Lower leg skin (tissue), 3 donors: ENCODE measurements around the gene WIPF2.

ENCODE experiments used
- CTCF ChIP-seq, 3 donors: fragments of 450-650 bp; IDR thresholded peaks; one replicate each; pipeline ENCODE4 v1.5.1; 2016; ENCODE audit warnings: antibody characterized with exemption in 3 of 3, mild to moderate bottlenecking in 3 of 3, moderate library complexity in 2 of 3
- POLR2A ChIP-seq, 2 donors: fragments of 450-650 bp; IDR thresholded peaks; one replicate each; pipeline ENCODE4 v1.6.1; 2016 to 2017; ENCODE audit warnings: antibody characterized with exemption in 2 of 2, mild to moderate bottlenecking in 1 of 2, moderate library complexity in 1 of 2

DNA sequence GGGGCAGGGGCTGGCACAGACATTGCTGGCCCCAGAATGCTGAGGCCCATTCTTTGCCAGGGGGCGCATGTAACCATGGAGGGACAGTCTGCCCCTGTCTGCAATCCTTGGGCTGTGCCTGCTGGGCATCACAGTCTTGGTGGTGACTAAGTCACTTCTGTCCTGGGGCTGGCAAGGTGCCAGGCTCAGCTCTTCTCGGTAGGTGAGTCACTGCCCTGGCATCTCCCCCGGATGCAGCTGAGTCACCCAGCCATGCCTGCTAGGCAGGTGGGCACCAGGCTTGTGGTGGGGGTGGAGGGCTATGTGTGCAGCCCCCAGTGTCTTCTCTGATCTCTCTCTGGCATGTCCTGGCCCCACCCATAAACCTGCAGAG, 95.5 kb downstream of the WIPF2 start:
- no peak for TF ChIP-seq CTCF (IDR thresholded peaks at IDR 0.05)
- no peak for TF ChIP-seq POLR2A (IDR thresholded peaks at IDR 0.05)
